Cardiac septum (tissue), 1 donor: Measurements from ENCODE around the gene BCAT1. TPM values are rescaled to one million over a fixed set of nuclear protein-coding genes. Genes with fewer than 3 reads are reported as not detected.
A peak's percentile ranks its signal among the peaks of the same experiment; 100 is the strongest.

Experiments used
- DNase-seq: peaks from one replicate; pipeline ENCODE4 v3.0.0-alpha.2; 2020; ENCODE audit warnings: low spot score
- intact Hi-C: fragments of 100-400 bp; cut with DNase I; formaldehyde crosslinking; loops from one replicate; pipeline ENCODE4 v1.14.0; 2022
- long read RNA-seq: library from polyadenylated mRNA; unstranded; transcript quantifications from one replicate; pipeline ENCODE4 v2.0.0, GENCODE V29; 2021
- total RNA-seq: library from RNA; stranded (reverse); fragmentation: NEBNext Ultra II Directional; extraction: Animal tissue kit (Norgen Biotek cat#: 25700); gene quantifications from one replicate; pipeline ENCODE4 v1.2.1, GENCODE V29; 2021
- donor health status: DM: no; HTN: no; CAD: no.

Gene BCAT1, protein sequence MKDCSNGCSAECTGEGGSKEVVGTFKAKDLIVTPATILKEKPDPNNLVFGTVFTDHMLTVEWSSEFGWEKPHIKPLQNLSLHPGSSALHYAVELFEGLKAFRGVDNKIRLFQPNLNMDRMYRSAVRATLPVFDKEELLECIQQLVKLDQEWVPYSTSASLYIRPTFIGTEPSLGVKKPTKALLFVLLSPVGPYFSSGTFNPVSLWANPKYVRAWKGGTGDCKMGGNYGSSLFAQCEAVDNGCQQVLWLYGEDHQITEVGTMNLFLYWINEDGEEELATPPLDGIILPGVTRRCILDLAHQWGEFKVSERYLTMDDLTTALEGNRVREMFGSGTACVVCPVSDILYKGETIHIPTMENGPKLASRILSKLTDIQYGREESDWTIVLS
- 3.5 TPM for total RNA-seq
- long read RNA-seq, result 0 reads

GRCh38 chr12:24948757-24949722, at the start of gene BCAT1:
BCAT1 (minus strand) TSS chr12:24949101; CDS start chr12:24948932, 169 bp downstream.
- intact Hi-C loops, result no loop called here
- DNase-seq, result peak; percentile 85

DNA sequence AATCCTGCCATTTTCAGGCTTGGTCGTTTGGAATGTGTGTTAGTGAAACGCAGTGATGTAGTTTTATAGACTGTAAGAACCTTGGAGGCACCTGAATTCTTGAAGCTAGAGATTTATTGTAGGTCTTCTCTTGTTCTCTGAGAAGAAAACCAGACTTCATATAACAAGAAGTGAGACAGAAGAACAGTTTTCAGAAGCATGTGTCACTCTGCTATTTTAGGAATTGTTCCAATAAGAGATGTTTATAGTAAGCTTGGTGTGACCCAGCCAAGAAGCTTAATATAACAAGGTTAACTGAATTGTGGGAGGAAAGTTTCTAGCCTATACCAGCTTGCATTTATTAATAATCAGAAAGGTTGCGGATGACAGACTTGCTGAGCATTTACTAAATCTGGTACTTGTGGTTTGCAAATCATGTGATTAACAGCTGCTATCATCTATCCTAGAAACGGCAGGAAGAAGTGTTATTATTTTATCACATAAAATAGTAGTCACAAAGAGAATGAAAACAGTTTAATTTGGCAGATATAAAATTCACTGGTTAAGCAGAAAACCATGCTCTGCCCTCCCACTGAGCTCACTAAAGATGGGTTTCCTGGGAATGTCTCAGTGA, 49.2 kb upstream of the BCAT1 start:
- DNase-seq, result no peak
- intact Hi-C loops, result no loop called here

DNA sequence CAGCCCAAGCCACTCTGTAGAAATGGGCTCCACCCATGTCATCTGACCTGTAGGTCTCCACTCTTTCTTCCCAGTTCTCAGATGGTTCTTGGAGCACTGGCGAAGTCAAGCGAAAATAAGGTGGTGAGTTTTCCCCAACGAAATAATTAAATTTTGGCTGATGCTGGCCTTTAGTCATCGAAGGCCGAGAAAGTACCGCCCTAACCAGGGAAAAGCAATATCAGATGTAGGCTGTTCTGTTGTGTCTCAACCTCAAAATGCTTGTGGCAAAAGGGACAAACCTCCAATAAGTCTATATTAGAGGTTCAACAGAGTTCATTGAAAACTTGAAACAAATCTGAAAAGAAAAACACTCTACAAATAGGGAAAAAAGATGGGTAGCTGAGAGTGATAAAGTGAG, 48.6 kb upstream of the BCAT1 start:
- DNase-seq, result no peak
- intact Hi-C loops, result no loop called here

DNA sequence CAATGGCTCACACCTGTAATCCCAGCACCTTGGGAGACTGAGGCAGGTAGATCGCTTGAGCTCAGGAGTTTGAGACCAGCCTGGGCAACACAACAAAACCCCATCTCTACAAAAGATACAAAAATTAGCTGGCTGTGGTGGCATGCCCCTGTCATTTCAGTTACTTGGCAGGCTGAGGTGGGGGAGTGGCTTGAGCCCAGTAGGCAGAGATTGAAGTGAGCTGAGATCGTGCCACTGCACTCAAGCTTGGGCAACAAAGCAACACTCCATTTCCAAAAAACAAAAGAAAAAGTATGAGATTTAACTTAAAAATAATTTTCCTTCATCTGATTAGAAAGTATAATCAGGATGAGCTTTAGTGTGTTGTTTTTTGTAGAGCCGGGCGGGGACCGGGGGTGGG, 47.9 kb upstream of the BCAT1 start:
- intact Hi-C loops, result no loop called here
- DNase-seq, result no peak

- DNase-seq, result no peak
- intact Hi-C loops, result no loop called here
These were observed 47.3 kb upstream of the BCAT1 start for GRCh38 chr12:24996102-24996797.

DNA sequence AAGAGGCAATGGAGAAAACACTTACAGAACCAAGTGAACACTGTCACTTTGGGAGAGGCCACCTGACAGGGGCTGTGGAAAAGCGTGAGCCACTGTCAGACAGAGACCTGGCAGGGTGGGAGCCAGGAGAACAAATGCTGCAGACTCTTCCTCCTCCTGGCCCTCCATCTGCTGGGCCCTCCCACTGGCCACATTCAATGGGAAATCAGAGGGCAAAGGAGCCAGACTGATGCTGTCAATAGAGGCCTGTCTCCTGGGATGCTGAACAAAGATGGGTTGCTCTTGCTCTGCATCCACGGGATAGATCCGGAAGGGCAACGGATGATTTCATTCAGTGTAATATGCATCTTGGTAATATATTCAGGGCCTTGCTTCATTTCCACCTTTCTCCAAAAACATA, 44.9 kb upstream of the BCAT1 start:
- no peak for DNase-seq
- intact Hi-C loops, result no loop called here

DNA sequence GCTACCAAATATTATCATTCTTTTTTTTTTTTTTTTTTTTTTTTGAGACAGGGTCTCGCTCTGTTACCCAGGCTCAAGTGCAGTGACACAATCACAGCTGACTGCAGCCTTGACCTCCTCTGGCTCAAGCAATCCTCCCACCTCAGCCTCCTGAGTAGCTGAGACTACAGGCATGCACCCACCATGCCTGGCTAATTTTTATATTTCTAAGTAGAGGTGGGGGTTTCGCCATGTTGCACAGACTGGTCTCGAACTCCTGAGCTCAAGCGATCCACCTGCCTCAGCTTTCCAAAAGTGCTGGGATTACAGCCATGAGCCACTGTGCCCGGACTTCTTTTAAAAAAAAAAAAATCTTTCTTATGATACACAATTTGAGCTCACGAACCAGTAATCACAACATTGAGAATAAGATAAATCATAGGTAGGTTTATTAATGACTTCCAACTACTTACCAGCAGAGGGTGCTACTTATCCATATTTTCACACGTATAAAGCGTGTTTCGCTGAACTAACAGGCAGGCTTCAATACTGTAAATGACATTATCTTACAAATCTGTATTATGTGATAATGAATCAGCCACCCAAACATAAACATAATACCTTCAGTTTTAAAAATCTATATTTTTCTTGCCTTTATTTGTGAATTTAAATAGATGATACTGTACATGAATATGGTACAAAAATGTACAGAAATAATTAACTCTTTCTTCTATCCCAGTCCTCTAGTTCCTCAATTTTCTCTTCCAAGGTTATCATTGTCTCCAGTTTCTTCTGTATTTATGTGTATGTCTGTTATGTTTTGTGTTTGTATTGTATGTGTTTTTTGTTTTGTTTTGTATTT, 42.5 kb upstream of the BCAT1 start:
- intact Hi-C loops, result loop anchor here (2.0 kb wide), 1 partner anchor 139 kb away; no protein-coding TSS in a partner anchor
- no peak for DNase-seq

DNA sequence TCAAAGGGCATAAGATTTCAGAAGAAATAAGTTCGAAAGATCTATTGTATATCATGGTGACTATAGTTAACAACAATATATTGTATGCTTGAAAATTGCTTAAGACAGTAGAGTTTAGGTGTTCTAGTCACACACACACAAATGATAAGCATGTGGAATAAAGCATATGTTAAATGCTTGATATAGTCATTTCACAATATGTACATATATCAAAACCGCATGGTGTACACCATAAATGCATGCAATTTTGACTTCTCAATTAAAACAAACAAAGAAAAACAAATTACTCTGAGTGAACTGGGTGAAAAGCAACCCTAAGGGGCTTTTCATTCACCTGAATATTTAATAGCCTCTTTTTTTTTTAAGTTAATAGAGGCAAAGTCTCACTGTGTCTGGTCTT, 40.3 kb upstream of the BCAT1 start:
- DNase-seq, result no peak
- intact Hi-C loops, result no loop called here

GRCh38 chr12:24982250-24982649, 33.3 kb upstream of the BCAT1 start:
- DNase-seq, result no peak
- intact Hi-C loops, result no loop called here

DNA sequence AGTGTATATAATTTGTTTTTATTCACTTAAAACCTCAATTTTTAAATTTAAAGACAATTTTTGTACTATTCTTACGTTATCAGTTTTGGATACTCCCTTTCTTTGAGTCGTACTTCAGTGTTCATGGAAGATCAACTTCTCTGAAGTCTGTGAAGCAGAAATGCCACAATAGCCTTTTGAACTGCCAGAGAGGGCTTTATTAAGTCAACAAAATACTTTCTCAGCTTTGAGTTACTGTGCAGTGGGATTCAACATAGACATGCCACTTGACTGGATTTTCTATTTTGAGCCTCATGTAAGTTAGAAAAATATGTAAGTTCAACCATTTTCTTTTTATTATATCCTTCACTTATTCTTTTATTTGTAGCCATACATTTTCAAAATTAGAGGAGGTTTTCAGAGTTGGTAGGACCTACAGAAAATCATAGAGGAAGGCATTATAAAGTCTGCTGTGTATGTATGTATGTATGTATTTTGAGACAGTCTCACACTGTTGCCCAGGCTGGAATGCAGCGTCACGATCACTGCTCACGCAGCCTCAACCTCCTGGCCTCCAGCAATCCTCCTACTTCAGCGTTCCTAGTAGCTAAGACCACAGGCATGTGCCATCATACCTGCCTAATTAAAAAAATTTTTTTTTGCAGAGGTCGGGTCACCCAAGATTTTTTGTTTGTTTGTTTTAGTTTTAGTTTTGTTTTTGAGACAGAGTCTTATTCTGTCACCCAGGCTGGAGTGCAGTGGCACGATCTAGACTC, 31.3 kb upstream of the BCAT1 start:
- no peak for DNase-seq
- intact Hi-C loops, result no loop called here

DNA sequence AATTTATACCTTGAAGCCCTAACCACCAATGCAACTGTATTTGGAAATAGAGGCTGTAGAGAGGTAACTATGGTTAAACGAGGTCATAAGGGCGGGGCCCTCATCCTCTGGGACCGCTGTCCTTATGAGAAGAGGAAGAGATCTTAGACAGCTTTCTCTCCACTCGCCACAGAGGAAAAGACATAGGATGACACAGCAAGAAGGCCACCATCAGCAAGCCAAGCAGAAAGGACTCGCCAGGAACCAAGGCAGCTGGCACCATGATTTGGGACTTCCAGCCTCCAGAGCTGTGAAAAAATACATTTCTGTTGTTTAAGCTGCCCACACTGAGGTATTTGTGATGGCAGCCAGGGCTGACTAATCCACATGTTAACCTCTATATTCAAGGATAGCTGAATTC, 30.4 kb upstream of the BCAT1 start:
- no peak for DNase-seq
- intact Hi-C loops, result no loop called here

DNA sequence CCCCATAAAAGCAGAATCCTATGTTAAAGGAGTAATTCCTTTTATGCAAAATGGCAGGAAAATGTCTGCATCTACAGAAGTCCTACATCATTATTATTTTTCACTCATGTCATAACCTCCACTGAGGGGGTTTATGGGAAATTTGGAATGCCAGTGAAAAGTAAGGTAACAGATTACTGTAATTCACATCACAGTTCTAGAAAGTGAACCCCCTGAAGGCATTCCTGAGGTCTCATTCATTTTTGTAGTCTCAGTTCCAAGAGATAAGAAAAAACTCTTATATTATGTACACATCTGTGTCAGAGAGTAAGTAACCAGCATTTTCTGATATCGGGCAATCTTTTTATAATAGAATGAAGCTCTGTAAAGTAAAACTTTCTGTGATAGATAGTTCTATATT, 28.8 kb upstream of the BCAT1 start:
- intact Hi-C loops, result no loop called here
- DNase-seq, result no peak

GRCh38 chr12:24977060-24977459, 28.2 kb upstream of the BCAT1 start:
- no peak for DNase-seq
- intact Hi-C loops, result no loop called here

GRCh38 chr12:24975425-24975824, 26.5 kb upstream of the BCAT1 start:
- intact Hi-C loops, result no loop called here
- DNase-seq, result no peak

DNA sequence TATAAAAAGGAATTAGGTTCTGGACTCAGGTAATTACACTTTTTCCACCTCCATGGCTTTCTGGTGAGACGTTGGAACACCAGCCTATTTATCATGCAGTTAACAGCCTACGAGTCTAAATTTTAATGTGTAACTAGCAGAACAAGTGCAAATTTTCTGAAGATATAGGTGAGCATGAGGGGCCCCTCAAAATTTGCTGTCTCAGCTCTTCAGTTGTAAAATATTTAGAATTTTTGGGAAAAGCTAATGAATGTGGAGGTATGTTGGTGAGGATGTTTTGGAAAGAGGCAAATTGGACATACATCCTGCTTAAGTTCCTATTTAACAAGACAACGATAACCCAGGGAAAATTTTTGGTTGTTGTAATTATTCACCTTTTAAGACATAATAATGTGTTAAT, 25.3 kb upstream of the BCAT1 start:
- intact Hi-C loops, result no loop called here
- no peak for DNase-seq

GRCh38 chr12:24972078-24972477, 23.2 kb upstream of the BCAT1 start:
- DNase-seq, result no peak
- intact Hi-C loops, result no loop called here

DNA sequence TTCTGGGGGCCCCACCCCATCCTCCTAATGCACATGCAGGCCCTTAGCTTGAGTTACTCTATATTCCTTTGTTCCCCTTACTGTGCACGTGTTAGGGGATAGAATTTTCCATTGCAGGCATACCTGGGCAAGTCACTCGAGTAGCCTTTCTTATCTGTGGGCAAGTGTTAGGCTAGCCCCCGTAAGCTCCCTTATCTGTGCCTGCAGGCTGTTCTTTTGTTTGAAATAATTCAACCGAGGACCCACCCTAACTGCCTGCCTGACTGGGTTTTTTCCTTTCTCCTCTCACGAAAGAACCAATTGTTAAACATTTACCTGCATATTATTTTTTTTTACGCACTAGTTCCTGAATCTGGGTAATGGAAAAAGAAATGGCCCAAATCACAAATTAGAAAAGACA, 21.3 kb upstream of the BCAT1 start:
- no peak for DNase-seq
- intact Hi-C loops, result no loop called here

- no peak for DNase-seq
- intact Hi-C loops, result no loop called here
These were observed 18.2 kb upstream of the BCAT1 start for GRCh38 chr12:24966951-24967564.
